Measurements from ENCODE around the gene ZBED2.

DNA sequence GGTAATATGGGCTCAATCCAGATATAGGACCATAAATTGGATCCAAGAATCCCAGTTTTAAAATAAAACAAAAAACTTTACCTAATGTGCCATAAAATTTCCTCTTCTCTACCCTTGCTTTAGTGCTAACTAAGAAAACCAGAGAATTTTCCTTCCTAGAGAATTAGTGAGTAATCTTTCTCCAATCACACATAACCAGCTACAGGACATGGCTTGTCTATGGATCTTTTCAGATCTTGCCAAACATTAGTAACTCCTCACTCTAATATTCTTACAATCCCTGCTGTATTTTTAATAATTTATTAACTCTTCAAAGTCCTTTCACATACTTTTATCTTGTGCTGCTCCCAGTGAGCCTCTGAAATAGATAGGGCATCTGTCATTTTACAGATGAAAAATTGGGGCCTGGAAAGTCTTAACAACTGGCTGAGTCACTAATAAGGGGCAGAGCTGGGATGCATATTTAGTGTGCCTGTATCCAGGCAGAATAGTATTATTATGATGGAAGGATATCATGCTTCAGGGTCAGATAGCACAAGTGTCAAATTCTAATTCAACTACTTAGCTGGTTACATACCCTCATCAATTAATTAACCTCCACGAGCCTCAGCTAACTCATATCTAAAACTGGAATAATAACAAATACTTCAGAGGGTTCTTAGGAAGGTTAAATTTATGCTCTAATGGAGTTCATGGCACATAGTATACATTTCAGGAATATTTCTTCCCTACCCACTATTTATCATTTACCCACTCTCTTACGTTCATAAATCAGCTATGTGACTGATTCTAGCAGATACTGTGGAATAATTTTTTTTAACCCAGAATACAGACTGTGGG lies 5.6 kb downstream of the ZBED2 start:
- TF ChIP-seq, protein P1, sequence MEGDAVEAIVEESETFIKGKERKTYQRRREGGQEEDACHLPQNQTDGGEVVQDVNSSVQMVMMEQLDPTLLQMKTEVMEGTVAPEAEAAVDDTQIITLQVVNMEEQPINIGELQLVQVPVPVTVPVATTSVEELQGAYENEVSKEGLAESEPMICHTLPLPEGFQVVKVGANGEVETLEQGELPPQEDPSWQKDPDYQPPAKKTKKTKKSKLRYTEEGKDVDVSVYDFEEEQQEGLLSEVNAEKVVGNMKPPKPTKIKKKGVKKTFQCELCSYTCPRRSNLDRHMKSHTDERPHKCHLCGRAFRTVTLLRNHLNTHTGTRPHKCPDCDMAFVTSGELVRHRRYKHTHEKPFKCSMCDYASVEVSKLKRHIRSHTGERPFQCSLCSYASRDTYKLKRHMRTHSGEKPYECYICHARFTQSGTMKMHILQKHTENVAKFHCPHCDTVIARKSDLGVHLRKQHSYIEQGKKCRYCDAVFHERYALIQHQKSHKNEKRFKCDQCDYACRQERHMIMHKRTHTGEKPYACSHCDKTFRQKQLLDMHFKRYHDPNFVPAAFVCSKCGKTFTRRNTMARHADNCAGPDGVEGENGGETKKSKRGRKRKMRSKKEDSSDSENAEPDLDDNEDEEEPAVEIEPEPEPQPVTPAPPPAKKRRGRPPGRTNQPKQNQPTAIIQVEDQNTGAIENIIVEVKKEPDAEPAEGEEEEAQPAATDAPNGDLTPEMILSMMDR (IDR thresholded peaks at IDR 0.05), result no peak
- TF ChIP-seq, protein P2, sequence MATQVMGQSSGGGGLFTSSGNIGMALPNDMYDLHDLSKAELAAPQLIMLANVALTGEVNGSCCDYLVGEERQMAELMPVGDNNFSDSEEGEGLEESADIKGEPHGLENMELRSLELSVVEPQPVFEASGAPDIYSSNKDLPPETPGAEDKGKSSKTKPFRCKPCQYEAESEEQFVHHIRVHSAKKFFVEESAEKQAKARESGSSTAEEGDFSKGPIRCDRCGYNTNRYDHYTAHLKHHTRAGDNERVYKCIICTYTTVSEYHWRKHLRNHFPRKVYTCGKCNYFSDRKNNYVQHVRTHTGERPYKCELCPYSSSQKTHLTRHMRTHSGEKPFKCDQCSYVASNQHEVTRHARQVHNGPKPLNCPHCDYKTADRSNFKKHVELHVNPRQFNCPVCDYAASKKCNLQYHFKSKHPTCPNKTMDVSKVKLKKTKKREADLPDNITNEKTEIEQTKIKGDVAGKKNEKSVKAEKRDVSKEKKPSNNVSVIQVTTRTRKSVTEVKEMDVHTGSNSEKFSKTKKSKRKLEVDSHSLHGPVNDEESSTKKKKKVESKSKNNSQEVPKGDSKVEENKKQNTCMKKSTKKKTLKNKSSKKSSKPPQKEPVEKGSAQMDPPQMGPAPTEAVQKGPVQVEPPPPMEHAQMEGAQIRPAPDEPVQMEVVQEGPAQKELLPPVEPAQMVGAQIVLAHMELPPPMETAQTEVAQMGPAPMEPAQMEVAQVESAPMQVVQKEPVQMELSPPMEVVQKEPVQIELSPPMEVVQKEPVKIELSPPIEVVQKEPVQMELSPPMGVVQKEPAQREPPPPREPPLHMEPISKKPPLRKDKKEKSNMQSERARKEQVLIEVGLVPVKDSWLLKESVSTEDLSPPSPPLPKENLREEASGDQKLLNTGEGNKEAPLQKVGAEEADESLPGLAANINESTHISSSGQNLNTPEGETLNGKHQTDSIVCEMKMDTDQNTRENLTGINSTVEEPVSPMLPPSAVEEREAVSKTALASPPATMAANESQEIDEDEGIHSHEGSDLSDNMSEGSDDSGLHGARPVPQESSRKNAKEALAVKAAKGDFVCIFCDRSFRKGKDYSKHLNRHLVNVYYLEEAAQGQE (IDR thresholded peaks at IDR 0.05; ENCODE audit: insufficient read depth in 1 of 2, low read depth in 2 of 2, low read length in 1 of 2), result no peak
- no peak for TF ChIP-seq POLR2AphosphoS5 (IDR thresholded peaks at IDR 0.05; ENCODE audit: low read depth, low read length)

All from Panc1 (cell line).